Body of pancreas (tissue), 4 donors: Measurements from ENCODE around the gene ZNF343. TPM values are rescaled to one million over a fixed set of nuclear protein-coding genes. Genes with fewer than 3 reads are reported as not detected.
"Not testable (repeated sequence)": the region's sequence is repeated elsewhere in the genome, so short reads cannot be mapped to it uniquely, and the experiment has no call there.

Source experiments
- ATAC-seq: fragments of 150-250 bp; one replicate; pipeline ENCODE4 v1.9.1; 2016
- DNase-seq, 4 donors: peaks; one replicate each; pipeline ENCODE4 v3.0.0-alpha.2; 2019
- H3K27ac ChIP-seq, 4 donors: fragments of 200-600 bp; sonication (generic); 1 replicate in 3 of 4; 2 replicates in 1 of 4; pipeline versions ENCODE4 v1.5.1 to v1.6.1; 2016 to 2019; ENCODE audit warnings: mild to moderate bottlenecking in 1 of 4, mixed read lengths in 1 of 4, moderate library complexity in 1 of 4
- H3K27me3 ChIP-seq, 2 donors: fragments of 200-600 bp; sonication (generic); one replicate each; pipeline ENCODE4 v1.6.0; 2016; ENCODE audit warnings: mild to moderate bottlenecking in 1 of 2
- H3K36me3 ChIP-seq, 2 donors: fragments of 200-600 bp; sonication (generic); replicated peaks in 1 of 2; 2 replicates each; pipeline ENCODE4 v1.5.1; 2016; ENCODE audit warnings: low read depth in 2 of 2; ENCODE audit not compliant: insufficient read depth in 1 of 2
- H3K4me1 ChIP-seq: fragments of 200-600 bp; sonication (generic); one replicate; pipeline ENCODE4 v1.6.0; 2016
- H3K4me3 ChIP-seq, 2 donors: fragments of 200-600 bp; sonication (generic); 1 replicate in 1 of 2; 2 replicates in 1 of 2; pipeline ENCODE4 v1.5.1; 2016 to 2019
- H3K9me3 ChIP-seq, 3 donors: fragments of 200-600 bp; sonication (generic); 1 replicate in 2 of 3; 2 replicates in 1 of 3; pipeline ENCODE4 v1.5.1; 2016
- CTCF ChIP-seq, 7 experiments: fragments of 450-650 bp in 4 of 7; fragments of 200-600 bp in 3 of 7; sonication (generic) in 3 of 7; IDR thresholded peaks; one replicate each; pipeline ENCODE4 v1.5.1; 2016 to 2019; ENCODE audit warnings: antibody characterized with exemption in 7 of 7
- POLR2A ChIP-seq, 3 donors: fragments of 450-650 bp; IDR thresholded peaks; one replicate each; pipeline ENCODE4 v1.6.1; 2016; ENCODE audit warnings: antibody characterized with exemption in 3 of 3, mild to moderate bottlenecking in 2 of 3
- WGBS, 2 donors: methylation state at CpG; one replicate each; pipeline ENCODE4 v1.1.5; 2017; 5-methylcytosine and 5-hydroxymethylcytosine counted together
- intact Hi-C: fragments of 100-400 bp; cut with DNase I; formaldehyde crosslinking; loops from one replicate; pipeline ENCODE4 v1.15.1; 2023
- total RNA-seq, 2 donors: library from RNA; depleted of rRNA; stranded (reverse); fragments of >200 nt; gene quantifications; one replicate each; pipeline ENCODE4 v1.1.0, GENCODE V29; 2016

Gene ZNF343
- total RNA-seq, 2 donors from 2014 or later: 6.7 to 6.9 TPM

- Histone ChIP-seq H3K36me3 (no peaks in the 10 kb centered on the region), H3K9me3 (no peaks in the 10 kb centered on the region), H3K27ac (no peak overlapping the region), H3K27me3 (no peaks in the 10 kb centered on the region), H3K4me3 (no peak overlapping the region), H3K4me1 (no peaks in the 10 kb centered on the region)
- ATAC-seq: no peak
- intact Hi-C loops: no loop called here
- no peak for TF ChIP-seq CTCF (IDR thresholded peaks at IDR 0.05)
- no peak for TF ChIP-seq POLR2A (IDR thresholded peaks at IDR 0.05)
- 41 to 57% methylated on average over 1 of the region's 1 CpG for WGBS, 2 donors
- no peak for DNase-seq
Observed at GRCh38 chr20:2515203-2515602, 6.5 kb upstream of the ZNF343 start.

GRCh38 chr20:2509794-2510193 is 1.1 kb upstream of the ZNF343 start:
- H3K27ac ChIP-seq: no peak overlapping the region
- no peak overlapping the region for H3K4me3 ChIP-seq
- peaks cover 21% of the 10 kb centered on the region for H3K4me1 ChIP-seq
- 73% methylated on average over 3 of the region's 3 CpGs for WGBS, 2 donors
- TF ChIP-seq POLR2A (IDR thresholded peaks at IDR 0.05): no peak
- TF ChIP-seq CTCF (IDR thresholded peaks at IDR 0.05): no peak
- H3K9me3 ChIP-seq: no peaks in the 10 kb centered on the region
- DNase-seq (no peak), ATAC-seq (no peak)
- no peaks in the 10 kb centered on the region for H3K27me3 ChIP-seq
- no peaks in the 10 kb centered on the region for H3K36me3 ChIP-seq
- intact Hi-C loops: no loop called here

GRCh38 chr20:2509468-2509781 is 710 bp upstream of the ZNF343 start:
- peak overlapping the region in 3 of 4 donors; percentile 77 to 84 (median 83) for H3K27ac ChIP-seq
- no peaks in the 10 kb centered on the region for H3K9me3 ChIP-seq
- H3K27me3 ChIP-seq: no peaks in the 10 kb centered on the region
- TF ChIP-seq POLR2A (IDR thresholded peaks at IDR 0.05) (no peak), CTCF (IDR thresholded peaks at IDR 0.05) (no peak)
- no peak for ATAC-seq
- no peaks in the 10 kb centered on the region for H3K36me3 ChIP-seq
- peaks cover 21% of the 10 kb centered on the region for H3K4me1 ChIP-seq
- intact Hi-C loops: no loop called here
- DNase-seq: no peak
- 42% methylated on average over 9 of the region's 9 CpGs for WGBS, 2 donors
- H3K4me3 ChIP-seq: peak overlapping the region; percentile 75 to 94

- Histone ChIP-seq H3K27me3 (no peaks in the 10 kb centered on the region), H3K27ac (peak overlapping the region in 3 of 4 donors; percentile 77 to 84 (median 83)), H3K36me3 (no peaks in the 10 kb centered on the region), H3K4me1 (peaks cover 21% of the 10 kb centered on the region), H3K9me3 (no peaks in the 10 kb centered on the region), H3K4me3 (peak overlapping the region; percentile 75 to 94)
- TF ChIP-seq CTCF (IDR thresholded peaks at IDR 0.05) (no peak), POLR2A (IDR thresholded peaks at IDR 0.05) (no peak)
- WGBS, 2 donors: 13 to 28% methylated on average over 12 to 22 of the region's 22 CpGs
- intact Hi-C loops: no loop called here
- peak in 2 of 4 donors; percentile 11 to 18 for DNase-seq
- no peak for ATAC-seq
Observed at GRCh38 chr20:2507875-2508630, 662 bp downstream of the ZNF343 start.

GRCh38 chr20:2507464-2507863 is 1.3 kb downstream of the ZNF343 start:
- intact Hi-C loops: no loop called here
- Histone ChIP-seq H3K4me3 (no peak overlapping the region), H3K9me3 (no peaks in the 10 kb centered on the region), H3K36me3 (no peaks in the 10 kb centered on the region), H3K4me1 (peaks cover 21% of the 10 kb centered on the region), H3K27ac (no peak overlapping the region), H3K27me3 (no peaks in the 10 kb centered on the region)
- no peak for DNase-seq
- no peak for TF ChIP-seq POLR2A (IDR thresholded peaks at IDR 0.05)
- TF ChIP-seq CTCF (IDR thresholded peaks at IDR 0.05): no peak
- ATAC-seq: no peak
- WGBS, 2 donors: 91 to 92% methylated on average over 5 of the region's 5 CpGs

- H3K9me3 ChIP-seq, DNase-seq, ATAC-seq, H3K27me3 ChIP-seq, H3K4me3 ChIP-seq, intact Hi-C loops, H3K27ac ChIP-seq, H3K36me3 ChIP-seq: not testable (repeated sequence)
- 89 to 90% methylated on average over 3 of the region's 5 CpGs for WGBS, 2 donors
- peaks cover 21% of the 10 kb centered on the region for H3K4me1 ChIP-seq
Observed at GRCh38 chr20:2506426-2506825, 2.3 kb downstream of the ZNF343 start.

- WGBS, 2 donors: 71 to 78% methylated on average over 2 of the region's 2 CpGs
- peaks cover 20% of the 10 kb centered on the region for H3K4me1 ChIP-seq
- H3K9me3 ChIP-seq, H3K4me3 ChIP-seq, H3K36me3 ChIP-seq, H3K27ac ChIP-seq, H3K27me3 ChIP-seq, ATAC-seq, DNase-seq, intact Hi-C loops: not testable (repeated sequence)
Observed at GRCh38 chr20:2504803-2505202, 3.9 kb downstream of the ZNF343 start.
